Esophagus squamous epithelium (tissue), 5 donors: ENCODE measurements around the gene BORCS8. TPM values are rescaled to one million over a fixed set of nuclear protein-coding genes. Genes with fewer than 3 reads are reported as not detected.

Experiments
- DNase-seq: peaks from one replicate; lab custom pipeline; 2025; lab: John Stamatoyannopoulos, UW
- H3K27ac ChIP-seq, 4 donors: fragments of 200-600 bp; sonication (generic); one replicate each; pipeline ENCODE4 v1.5.1; 2016 to 2019; ENCODE audit warnings: mild to moderate bottlenecking in 1 of 4
- H3K27me3 ChIP-seq, 4 donors: fragments of 200-600 bp; sonication (generic); 1 replicate in 3 of 4; 2 replicates in 1 of 4; pipeline versions ENCODE4 v1.5.1 to v1.6.0; 2017 to 2021; ENCODE audit warnings: antibody characterized with exemption in 1 of 4
- H3K36me3 ChIP-seq, 3 donors: fragments of 200-600 bp; sonication (generic); one replicate each; pipeline ENCODE4 v1.5.1; 2016 to 2019
- H3K4me1 ChIP-seq, 3 donors: fragments of 200-600 bp; sonication (generic); one replicate each; pipeline ENCODE4 v1.5.1; 2017 to 2019
- H3K4me3 ChIP-seq, 4 donors: fragments of 200-600 bp; sonication (generic); 1 replicate in 3 of 4; 2 replicates in 1 of 4; pipeline ENCODE4 v1.5.1; 2016 to 2019; ENCODE audit warnings: mild to moderate bottlenecking in 2 of 4, moderate library complexity in 1 of 4
- H3K9me3 ChIP-seq, 3 donors: fragments of 200-600 bp; sonication (generic); one replicate each; pipeline ENCODE4 v1.5.1; 2016 to 2019
- POLR2A ChIP-seq, 4 donors: fragments of 450-650 bp; IDR thresholded peaks; one replicate each; pipeline ENCODE4 v1.6.1; 2017; ENCODE audit warnings: antibody characterized with exemption in 4 of 4, mild to moderate bottlenecking in 4 of 4, moderate library complexity in 3 of 4
- WGBS, 2 donors: methylation state at CpG; one replicate each; pipeline ENCODE4 v1.1.5; 2018; 5-methylcytosine and 5-hydroxymethylcytosine counted together
- intact Hi-C: fragments of 100-400 bp; cut with DNase I; formaldehyde crosslinking; loops from one replicate; pipeline ENCODE4 v1.15.0; 2022
- total RNA-seq, 4 donors: library from RNA; depleted of rRNA; stranded (reverse); fragments of >200 nt; gene quantifications; one replicate each; pipeline ENCODE4 v1.1.0, GENCODE V29; 2016
- TF ChIP-seq, protein P1 (sequence below), 6 experiments: fragments of 450-650 bp in 4 of 6; fragments of 200-600 bp in 2 of 6; sonication (generic) in 2 of 6; IDR thresholded peaks; one replicate each; pipeline ENCODE4 v1.5.1; 2016 to 2019; ENCODE audit warnings: antibody characterized with exemption in 6 of 6, mild to moderate bottlenecking in 4 of 6, moderate library complexity in 4 of 6
- donor health status: DM: yes; HTN: yes; CAD: no.

Gene BORCS8
- total RNA-seq, 4 donors from 2014 or later = 8.8 to 15.4 (median 10.9) TPM

DNA sequence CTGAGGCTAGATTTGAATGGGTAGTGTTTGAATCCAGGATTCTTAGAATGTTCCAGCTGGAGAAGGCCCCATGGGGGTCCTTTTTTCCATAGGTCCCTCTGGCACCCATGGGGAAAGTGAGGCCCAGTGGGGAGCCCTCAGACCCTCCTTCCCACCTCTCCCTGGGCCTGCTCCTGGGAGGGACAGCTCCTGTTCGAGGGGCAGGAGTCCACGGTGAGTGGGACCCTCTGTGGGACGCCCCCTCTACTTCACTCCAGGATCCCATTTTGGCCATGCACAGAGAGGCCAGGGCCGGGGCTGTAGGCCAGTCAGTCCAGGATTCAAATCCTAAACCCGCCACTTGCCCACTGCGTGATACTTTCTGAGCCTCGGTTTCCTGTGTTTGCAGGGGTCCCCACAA lies 29.5 kb downstream of the BORCS8 start:
- TF ChIP-seq, protein P1, sequence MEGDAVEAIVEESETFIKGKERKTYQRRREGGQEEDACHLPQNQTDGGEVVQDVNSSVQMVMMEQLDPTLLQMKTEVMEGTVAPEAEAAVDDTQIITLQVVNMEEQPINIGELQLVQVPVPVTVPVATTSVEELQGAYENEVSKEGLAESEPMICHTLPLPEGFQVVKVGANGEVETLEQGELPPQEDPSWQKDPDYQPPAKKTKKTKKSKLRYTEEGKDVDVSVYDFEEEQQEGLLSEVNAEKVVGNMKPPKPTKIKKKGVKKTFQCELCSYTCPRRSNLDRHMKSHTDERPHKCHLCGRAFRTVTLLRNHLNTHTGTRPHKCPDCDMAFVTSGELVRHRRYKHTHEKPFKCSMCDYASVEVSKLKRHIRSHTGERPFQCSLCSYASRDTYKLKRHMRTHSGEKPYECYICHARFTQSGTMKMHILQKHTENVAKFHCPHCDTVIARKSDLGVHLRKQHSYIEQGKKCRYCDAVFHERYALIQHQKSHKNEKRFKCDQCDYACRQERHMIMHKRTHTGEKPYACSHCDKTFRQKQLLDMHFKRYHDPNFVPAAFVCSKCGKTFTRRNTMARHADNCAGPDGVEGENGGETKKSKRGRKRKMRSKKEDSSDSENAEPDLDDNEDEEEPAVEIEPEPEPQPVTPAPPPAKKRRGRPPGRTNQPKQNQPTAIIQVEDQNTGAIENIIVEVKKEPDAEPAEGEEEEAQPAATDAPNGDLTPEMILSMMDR (IDR thresholded peaks at IDR 0.05) = no peak
- no peak for TF ChIP-seq POLR2A (IDR thresholded peaks at IDR 0.05)
- no peak for DNase-seq
- Histone ChIP-seq H3K36me3 (no peaks in the 10 kb centered on the region), H3K4me1 (no peaks in the 10 kb centered on the region), H3K27ac (no peak overlapping the region), H3K4me3 (no peak overlapping the region), H3K27me3 (no peaks in the 10 kb centered on the region), H3K9me3 (no peaks in the 10 kb centered on the region)
- intact Hi-C loops = no loop called here
- WGBS, 2 donors = 83 to 94% methylated on average over 3 of the region's 7 CpGs

DNA sequence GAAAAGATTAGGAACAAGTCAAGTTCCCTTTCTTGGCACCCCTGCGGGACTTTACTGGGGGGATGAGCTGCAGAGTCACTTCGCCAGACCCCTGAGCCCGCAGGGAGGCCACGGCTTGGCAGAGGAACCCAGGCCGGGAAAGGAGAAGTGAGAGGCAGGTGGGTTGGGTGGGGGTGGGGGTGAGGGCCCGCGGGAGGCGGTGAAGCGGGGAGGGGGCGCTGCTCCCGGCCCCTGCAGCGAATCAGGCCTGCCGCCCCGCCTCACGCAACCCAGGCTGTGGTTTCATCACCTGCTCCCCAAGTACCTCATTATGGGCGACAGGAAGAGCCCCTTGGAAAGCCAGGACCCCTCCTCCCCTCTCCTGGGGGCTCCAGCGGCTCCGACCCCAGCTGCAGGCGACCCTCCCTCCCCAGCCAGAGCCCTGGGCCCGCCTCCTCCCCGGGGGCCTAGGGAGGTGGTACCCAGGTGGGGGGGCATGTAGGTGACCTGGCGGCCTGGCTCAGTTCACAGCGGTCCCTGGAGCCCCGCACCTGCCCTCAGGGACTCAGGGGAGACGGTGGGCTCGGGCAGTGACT lies 31.4 kb downstream of the BORCS8 start:
- WGBS, 2 donors = 58 to 70% methylated on average over 2 to 3 of the region's 26 CpGs
- peaks cover 0 to 15% (median 0%) of the 10 kb centered on the region in 3 donors for H3K36me3 ChIP-seq
- H3K4me1 ChIP-seq = no peaks in the 10 kb centered on the region
- TF ChIP-seq, protein P1 (IDR thresholded peaks at IDR 0.05) = no peak
- no peak for TF ChIP-seq POLR2A (IDR thresholded peaks at IDR 0.05)
- no peaks in the 10 kb centered on the region for H3K9me3 ChIP-seq
- no peak for DNase-seq
- H3K27ac ChIP-seq = no peak overlapping the region
- no peak overlapping the region for H3K4me3 ChIP-seq
- intact Hi-C loops = no loop called here
- H3K27me3 ChIP-seq = no peaks in the 10 kb centered on the region

DNA sequence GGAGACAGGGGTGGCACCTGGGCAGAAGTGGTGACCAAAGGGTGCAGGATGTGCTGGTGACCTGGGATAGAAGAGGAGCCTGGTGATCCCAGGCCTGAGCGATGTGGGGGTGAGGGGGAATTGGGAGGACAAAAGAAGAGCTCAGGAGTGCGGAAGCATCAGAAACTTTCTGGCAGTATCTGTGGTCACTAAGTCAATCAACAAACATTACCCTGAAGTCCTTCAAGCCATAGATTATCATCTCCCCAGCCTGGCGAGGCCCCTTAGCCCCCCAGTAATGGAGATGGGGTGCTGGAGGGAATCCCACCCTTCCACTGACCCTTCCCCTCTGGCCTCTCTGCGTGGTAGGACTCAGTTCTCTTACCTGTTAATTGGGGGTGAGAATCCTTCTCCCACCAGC lies 32.4 kb downstream of the BORCS8 start:
- no peak overlapping the region for H3K4me3 ChIP-seq
- intact Hi-C loops = no loop called here
- no peak for DNase-seq
- H3K27ac ChIP-seq = no peak overlapping the region
- H3K27me3 ChIP-seq = no peaks in the 10 kb centered on the region
- 90% methylated on average over 4 of the region's 4 CpGs for WGBS, 2 donors
- peaks cover 0 to 15% (median 0%) of the 10 kb centered on the region in 3 donors for H3K36me3 ChIP-seq
- no peak for TF ChIP-seq POLR2A (IDR thresholded peaks at IDR 0.05)
- TF ChIP-seq, protein P1 (IDR thresholded peaks at IDR 0.05) = no peak
- no peaks in the 10 kb centered on the region for H3K9me3 ChIP-seq
- H3K4me1 ChIP-seq = no peaks in the 10 kb centered on the region

DNA sequence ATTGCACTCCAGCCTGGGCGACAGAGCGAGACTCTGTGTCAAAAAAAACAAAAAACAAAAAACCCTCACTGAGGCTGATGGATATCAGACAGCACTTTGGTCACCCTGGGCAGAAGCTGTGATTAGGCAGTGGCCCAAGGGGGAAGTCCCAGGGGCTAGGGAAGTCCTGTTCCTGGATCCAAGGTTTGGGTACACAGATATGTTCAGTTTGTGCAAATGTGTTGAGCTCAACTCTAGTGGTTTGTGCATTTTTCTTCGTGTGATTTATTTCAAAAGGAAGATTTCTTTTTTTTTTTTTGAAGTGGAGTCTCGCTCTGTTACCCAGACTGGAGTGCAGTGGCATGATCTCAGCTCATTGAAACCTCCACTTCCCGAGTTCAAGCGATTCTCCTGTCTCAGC lies 34.1 kb downstream of the BORCS8 start:
- WGBS, 2 donors = 83 to 100% methylated on average over 2 to 6 of the region's 6 CpGs
- Histone ChIP-seq H3K9me3 (no peaks in the 10 kb centered on the region), H3K4me1 (no peaks in the 10 kb centered on the region), H3K4me3 (no peak overlapping the region), H3K36me3 (peaks cover 0 to 15% (median 0%) of the 10 kb centered on the region in 3 donors), H3K27ac (no peak overlapping the region), H3K27me3 (no peaks in the 10 kb centered on the region)
- intact Hi-C loops = no loop called here
- DNase-seq = no peak
- TF ChIP-seq, protein P1 (IDR thresholded peaks at IDR 0.05) = no peak
- TF ChIP-seq POLR2A (IDR thresholded peaks at IDR 0.05) = no peak

DNA sequence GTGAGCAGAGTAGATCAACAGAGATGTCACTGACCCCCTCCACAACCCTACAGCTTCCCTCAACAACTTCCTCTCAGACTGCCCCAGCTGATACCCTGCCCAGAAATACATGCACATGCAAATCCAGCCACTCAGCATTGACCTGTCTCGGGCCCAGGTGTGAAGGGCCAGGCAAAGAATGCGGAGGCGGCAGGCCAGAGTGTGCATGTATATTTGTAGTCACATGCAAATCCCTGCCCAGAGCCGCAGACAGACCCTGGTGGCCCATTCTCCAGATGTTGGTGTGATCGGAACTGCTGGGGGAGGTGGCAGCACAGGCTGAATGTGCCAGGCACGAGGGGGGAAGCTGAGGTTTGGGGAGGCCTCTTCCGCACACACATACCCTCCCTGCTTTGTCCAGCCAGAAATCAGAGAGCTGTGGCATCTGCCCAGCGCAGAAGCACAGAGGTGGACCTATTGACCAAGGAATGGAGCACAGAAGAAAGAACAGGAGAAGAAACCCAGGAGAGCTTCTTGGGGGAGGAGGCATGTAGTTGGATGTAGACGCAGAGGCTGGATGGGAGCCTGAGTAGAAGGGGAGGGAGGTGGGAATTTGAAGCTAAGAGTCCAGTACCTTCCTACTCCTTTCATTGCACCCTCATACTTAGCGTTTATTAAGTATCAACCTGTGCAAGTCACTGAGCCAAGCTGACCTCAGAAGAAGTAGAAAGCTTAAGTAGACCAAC lies 36.3 kb downstream of the BORCS8 start:
- Histone ChIP-seq H3K9me3 (no peaks in the 10 kb centered on the region), H3K27me3 (no peaks in the 10 kb centered on the region), H3K36me3 (peaks cover 0 to 15% (median 0%) of the 10 kb centered on the region in 3 donors), H3K27ac (no peak overlapping the region), H3K4me3 (no peak overlapping the region), H3K4me1 (no peaks in the 10 kb centered on the region)
- intact Hi-C loops = no loop called here
- WGBS, 2 donors = 72 to 94% methylated on average over 6 to 9 of the region's 10 CpGs
- TF ChIP-seq, protein P1 (IDR thresholded peaks at IDR 0.05) = no peak
- no peak for TF ChIP-seq POLR2A (IDR thresholded peaks at IDR 0.05)
- no peak for DNase-seq
